ENCODE results near the gene ATG16L1.

- TF ChIP-seq CTCF (IDR thresholded peaks at IDR 0.05; ENCODE audit: borderline replicate concordance, extremely low read depth, low read length, poor library complexity, severe bottlenecking), result no peak
- no peak for TF ChIP-seq EZH2 (IDR thresholded peaks at IDR 0.05; ENCODE audit: borderline replicate concordance, low read depth, low read length, severe bottlenecking)
Observed at GRCh38 chr2:233329489-233330135, 78.1 kb downstream of the ATG16L1 start.

Data from DND-41 (cell line).